Suppressor macrophage treated with lipopolysaccharide for 4 hours (primary cell): Measurements from ENCODE around the gene MRPS5.

ENCODE experiments used
- DNase-seq: peaks from one replicate; pipeline ENCODE4 v3.0.0-alpha.2; 2020

The MRPS5 gene

DNA sequence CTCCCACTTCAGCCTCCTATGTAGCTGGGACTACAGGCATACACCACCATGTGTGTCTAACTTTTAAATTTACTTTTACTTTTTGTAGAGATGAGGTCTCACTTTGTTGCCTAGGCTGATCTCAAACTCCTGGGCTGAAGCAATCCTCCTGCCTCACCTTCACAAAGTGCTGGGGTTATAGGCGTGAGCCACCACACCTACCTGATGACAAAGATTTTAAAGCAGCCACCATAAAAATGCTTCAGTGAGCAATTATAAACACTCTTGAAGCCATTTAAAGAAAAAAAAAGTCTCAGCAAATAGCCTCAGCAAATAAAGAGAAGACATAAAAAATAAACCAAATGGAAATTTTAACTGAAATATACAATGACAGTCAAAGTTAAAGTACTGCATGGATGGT, 35.6 kb downstream of the MRPS5 start:
- no peak for DNase-seq

DNA sequence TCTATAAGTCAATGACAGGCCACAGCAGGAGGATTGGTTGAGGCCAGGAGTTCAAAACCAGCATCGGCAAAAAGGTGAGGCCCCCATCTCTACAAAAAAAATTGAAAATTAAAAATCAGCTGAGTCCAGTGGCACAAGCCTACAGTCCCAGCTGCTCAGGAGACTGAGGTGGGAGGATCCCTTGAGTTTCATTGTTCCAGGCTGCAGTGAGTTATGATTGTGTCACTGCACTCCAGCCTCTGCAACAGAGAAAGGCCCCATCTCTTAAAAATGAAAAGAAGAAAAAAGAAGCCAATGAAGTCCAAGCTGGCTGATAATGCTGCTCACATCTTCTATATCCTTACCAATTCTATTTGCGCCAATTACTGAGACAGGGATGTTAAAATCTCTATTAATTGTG, 39.1 kb downstream of the MRPS5 start:
- no peak for DNase-seq

DNA sequence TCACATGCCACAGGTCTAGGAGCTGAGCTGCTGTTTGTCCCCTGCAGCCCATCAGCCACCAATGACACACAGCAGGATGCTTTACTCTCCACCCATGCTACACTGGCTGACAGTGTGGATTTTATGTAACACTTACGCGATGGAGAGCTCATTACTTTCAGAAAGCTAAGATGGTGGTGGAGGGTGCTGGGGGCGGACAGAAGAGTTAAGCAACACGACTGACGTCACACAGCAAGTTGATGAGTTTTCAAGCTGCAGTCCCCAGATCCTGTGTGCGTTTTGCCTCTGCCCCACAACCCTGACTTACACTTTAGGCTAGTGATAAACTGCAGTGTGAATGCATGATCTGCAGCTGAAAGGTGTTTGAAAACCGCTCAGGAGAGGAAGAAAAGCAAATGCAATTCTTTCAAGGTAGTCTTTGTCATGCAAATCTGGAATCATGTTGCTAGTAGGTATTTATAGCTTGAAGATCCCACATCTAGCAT, 42.4 kb downstream of the MRPS5 start:
- DNase-seq = peak; percentile 6

DNA sequence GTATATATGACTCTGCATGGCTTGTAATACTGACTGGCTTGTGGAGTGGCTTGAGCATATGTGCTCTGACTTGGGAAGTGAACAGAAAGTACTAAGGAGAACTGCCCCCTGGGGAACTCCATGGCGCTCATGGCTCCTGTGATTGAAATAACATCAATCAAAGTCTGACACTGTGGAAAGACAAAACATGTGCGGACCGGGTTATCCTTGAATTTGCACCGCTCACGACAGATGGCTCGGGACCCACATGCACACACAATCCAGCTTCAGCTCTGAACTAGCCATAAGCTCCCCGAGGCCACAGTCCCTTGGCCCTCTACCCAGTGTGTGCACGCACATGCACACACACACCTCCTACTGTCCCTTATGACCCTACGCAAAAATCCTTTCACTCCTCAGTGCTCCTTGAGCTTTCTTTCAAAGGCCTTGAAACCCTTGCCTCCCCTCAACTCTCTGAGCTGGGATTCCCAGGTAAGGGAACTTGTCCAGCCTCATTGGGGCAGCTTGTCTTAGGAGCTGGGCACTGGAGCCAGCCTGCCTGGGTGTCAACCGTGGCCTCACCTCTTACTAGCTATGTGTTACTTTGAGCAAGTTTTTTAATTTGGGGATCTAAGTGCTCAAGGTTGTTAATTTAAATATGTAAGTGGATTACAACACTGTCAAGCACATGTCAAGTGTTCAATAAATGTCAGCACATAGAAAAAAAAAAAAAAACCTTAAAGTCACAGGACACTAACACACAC, 43.6 kb downstream of the MRPS5 start:
- no peak for DNase-seq

DNA sequence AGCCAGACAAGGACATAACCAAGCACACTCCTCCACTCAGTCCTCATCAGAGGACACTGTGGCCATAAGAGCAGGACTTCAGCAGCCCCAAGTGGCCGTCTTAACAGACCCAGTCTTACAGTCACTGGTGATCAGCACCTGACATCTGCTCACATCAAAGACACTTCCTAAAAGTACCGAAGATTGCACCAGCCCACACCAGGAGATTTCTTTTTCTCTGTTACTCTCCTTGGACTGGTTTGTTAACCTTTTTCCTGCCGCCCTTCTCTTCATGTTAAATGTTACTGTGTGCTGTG, 44.1 kb downstream of the MRPS5 start:
- no peak for DNase-seq

DNA sequence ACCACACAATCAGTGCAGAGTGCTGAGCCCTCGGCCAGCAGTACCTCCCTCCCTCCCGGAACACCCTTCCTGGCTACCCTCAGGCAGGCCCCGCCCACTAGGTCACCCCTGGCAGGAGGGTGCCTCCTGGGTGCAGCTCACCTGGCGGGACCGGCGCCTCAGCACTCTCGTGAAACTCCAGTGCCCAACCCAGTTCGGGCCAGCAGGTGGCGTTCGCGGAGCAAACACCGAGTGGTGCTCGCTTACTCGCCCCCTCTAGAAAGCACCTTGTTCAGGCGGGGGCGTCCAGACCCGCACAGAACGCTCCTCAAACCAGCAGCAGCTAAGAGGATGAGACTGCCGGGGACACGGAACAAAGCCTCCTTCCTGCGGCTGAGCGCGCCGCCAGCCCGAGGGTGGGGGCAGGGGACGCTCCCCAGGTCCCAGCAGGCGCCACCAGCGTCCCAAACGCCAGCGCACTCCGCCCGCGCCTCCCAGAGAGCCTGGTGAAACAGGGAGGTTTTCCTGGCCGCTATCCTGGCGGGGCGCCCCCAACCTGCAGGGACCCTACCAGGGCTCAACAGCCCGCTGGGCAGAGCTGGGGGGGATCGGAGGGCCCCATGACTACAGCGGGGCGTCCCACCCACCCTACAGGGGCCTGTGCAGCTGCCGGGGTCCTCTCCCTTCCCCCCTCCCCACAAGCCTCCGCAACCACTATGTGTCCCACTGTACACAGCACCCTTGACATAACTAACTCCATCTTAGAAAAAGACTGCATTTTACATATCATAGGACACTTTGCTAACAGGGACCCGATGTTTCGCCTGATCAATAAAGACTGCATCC, 44.7 kb downstream of the MRPS5 start:
- peak; percentile 56 for DNase-seq

DNA sequence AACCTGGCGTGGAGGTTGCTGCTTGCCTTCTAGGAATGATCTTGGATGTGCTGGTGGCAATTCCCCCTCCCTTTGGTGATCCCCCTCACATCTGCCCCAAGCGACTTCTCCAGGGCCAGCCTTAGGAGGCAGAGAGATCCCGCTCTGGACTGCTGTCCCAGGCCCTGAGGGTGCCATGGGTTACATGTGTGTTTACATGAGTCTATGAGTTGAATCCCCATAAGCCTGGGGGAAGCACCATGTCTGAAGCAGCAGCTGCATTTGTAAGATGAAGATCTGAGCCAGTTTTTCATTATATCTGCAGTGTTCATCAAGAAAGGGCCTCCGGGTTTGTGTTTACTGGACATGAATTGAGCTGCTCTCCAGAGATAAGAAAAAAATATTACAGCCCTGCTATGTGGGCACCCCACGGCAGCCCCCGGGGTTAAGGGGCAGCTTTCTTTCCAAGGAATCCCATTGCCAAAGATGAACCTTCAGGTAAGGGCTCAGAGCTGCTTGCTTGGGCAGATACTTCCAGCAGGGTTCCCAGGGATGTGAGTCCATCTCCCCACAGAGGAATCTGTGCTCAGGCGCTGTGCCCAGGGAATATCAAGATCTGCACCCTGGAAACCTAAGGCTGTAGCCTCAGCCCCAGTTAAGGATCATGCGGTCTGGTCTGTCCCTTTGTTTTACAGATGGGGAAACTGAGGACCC, 46.0 kb downstream of the MRPS5 start:
- DNase-seq = no peak

DNA sequence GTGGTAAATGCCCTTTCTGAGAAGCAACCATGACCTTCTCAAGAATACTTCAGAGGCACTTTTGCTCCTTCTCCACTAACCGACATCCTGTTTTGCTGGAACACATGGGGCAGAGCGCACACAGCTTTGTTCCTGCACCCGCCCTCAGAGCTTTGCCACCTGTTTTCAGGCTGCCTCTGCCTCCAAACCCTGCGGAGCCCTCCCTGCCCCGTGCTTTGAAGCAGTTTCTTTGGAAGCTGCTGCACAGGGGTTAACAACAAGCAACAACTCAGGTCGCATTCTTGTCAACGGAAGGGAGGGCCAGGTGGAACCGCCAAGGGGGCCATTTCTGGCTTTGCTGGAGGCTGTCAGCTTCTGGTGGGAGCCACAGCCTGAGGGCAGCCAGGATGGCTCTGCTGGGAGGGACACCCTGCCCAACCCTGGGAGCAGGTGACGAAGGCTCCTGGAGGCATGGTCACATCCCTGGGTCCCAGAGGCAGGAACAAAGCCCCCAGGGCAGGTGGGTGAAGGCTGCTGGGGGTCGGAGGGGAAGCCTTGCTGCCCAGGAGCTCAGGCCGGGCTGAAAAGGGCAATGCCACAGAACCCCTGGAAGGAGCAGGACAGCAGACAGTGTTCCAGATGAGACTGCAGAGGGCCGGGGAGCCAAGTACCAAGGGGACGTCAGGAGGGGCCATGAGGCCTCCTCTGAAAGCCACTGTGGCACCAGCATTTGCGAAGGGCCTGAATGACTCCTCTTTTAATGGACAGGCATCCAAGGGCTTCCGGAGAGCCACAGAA, 46.8 kb downstream of the MRPS5 start:
- no peak for DNase-seq

DNA sequence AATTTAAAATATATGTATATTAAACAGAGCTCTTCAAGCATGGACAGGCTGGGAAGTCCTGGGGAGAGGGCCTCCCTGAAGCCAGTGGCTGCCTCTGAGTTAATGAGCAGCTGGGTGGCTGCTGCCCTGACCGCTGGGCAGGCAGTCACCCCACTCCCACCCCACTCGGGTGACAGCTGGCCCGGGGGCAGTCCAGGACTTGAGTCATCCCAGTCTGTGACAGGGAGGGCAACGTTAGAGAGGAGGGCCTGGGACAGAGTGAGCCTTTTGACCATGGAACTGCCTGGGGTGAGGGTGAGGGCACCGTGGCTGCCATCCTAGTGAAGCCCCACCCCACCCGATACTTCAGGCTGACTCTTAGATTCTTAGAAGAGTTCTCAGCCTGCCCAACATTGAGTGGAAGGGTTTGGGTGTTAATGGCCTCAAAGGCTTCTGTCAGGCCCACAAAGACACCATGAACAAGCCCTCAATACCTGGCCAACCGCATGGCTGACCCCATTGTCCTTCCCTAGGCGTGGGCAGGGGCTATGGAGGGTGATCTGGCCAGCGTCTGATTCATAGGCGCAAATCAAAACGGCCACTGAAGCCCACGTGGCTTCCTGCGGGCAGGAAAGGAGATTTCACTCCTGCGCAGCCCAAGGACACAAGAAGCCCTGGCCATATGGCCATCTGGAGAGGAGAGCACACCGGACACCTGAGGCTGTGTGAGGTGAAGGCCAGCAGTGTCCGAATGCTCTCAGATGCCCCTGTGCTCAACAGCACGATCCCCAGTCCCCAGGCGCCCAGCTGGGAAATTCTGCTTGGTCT, 47.5 kb downstream of the MRPS5 start:
- DNase-seq = no peak

DNA sequence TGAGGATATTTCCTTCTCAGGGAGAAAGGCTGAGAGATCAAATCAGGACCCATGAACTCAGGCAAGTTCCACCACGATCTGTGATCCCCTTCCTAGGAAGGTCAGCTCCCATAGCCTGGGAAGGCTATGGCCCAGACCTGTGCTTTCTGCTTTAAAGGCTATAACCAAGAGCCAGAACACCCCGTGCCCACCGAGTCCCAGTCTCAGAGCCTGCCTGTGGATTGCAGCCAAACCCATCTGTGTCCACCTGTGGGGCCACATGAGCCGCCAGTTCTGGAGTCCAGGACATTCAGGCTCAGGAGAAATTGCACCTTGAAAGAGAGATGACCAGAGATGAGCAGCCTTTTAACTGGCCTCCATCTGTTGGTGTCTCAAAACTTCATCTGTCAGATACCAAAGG, 49.2 kb downstream of the MRPS5 start:
- DNase-seq = no peak

DNA sequence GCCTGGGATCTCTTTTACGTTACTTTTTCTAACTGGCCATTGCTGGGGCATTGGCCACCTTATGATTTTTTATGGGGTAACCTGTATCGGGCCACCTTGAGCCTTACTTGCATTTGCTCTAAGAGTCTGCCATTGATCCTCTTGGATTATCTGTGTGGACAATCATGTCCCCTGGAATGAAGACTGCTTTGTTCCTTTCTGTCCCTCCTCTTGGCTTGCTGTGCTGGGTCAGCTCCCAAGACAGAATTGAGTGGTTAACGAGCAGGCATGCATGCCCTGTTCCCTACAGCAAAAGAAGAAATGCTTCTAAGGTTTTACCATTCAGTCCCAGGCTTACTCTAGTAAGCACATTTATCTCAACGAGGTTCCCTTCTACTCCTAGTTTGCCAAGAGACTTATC, 49.8 kb downstream of the MRPS5 start:
- DNase-seq = no peak

DNA sequence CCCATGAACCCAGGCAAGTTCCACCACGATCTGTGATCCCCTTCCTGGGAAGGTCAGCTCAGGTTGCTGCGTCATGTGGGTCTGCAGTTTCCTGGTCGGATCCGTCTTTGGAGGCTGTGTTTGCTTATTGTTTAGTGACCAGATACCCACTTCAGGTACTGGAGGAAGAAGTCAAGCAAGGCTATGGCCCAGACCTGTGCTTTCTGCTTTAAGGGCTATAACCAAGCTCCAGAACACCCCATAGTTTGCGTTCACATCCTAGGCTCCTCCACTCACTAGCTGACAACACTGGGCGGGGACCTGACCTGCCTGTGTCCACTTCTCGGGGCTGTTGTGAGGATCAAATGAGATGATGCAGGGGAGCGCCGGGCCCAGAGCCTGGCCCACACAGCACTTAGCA, 52.1 kb downstream of the MRPS5 start:
- no peak for DNase-seq

DNA sequence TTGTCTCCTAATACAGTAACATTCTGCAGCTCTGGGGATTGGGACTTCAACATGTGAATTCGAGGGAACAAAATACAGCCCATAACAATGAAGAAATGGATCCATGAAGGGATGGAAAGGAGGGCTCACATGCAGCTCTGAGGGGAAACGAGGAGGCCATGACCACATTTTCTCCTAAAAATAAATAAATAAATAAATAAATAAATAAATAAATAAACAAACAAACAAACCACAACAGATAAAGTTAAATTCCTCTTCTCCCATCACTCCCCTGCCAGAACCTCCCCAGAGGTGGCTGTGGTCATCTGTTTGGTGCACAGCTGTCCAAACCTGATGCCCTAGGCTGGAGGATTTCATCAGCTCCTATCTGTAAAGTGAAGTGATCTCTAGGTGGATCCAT, 53.4 kb downstream of the MRPS5 start:
- DNase-seq = no peak

DNA sequence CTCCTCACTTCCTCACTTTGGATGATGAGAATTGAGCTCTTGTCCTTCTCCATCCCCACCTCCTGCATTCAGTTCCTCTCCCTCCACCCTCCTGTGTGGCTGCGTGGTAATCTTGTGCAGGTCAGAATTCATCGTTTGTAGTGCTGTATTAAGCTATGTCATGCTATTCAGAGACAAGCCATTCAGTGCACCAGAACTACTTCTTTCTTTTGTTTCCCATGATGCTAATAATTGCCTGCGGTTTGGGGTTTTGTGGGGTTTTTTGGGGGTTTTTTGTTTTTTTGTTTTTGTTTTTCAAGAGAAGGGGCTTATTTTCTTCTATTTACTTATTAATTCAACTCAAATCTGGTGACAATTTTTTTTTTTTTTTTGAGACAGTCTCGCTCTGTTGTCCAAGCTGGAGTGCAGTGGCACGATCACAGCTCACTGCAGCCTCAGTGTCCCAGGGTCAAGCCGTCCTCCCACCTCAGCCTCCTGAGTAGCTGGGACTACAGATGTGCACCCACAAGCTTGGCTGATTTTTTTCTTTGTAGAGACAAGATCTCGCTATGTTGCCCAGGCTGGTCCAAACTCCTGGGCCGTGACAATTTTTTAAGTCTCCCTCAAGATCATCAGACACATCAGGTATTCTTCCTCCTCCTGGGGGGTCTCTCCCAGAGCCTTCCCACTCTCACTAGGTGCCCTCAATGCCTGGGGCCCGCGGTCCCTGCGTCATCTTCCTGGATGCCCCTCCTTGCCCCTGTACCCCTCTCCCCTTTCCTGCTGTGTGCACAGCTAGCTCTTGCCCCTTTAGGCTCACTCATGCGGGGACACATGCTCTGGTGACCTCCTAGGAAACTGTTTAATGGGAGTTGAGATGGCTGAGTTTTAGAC, 58.3 kb downstream of the MRPS5 start:
- no peak for DNase-seq

DNA sequence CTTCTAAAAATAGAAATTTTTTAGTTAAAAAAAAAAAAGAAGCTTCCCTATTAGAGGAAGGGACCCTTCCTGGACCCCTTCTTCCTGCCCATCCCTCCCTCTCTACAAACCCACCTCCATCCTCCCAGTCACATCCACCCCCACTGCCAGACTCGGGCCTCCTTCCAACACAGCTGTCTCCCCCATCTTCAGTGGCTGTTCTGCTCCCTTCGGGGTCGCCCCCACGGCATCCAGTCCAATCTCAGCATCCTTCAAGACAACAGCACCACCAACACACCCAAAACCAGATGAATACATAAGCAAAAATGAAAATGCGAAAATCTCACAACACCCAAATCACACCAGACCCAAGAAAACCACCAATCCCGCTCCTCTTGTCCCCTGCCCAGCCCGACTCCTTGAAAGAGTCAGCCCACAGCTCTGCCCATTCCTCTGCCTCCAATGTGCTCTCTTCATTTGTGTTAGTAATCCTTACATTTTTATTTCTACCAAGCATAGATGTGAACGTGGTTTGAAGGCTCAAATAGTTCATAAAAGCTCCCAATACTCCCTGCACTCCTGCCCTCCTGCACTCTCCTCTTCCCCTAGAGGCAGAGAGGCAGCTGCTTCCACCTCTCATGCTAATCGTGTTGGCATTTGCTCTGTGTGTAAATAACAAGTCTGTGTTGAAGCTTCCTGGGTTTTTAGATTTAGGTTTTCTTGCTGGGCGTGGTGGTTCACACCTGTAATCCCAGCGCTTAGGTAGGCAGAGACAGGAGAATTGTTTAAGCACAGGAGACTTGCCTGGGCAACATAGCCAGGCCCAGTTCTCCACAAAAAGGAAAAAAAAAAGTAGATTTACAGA, 59.1 kb downstream of the MRPS5 start:
- DNase-seq = no peak

DNA sequence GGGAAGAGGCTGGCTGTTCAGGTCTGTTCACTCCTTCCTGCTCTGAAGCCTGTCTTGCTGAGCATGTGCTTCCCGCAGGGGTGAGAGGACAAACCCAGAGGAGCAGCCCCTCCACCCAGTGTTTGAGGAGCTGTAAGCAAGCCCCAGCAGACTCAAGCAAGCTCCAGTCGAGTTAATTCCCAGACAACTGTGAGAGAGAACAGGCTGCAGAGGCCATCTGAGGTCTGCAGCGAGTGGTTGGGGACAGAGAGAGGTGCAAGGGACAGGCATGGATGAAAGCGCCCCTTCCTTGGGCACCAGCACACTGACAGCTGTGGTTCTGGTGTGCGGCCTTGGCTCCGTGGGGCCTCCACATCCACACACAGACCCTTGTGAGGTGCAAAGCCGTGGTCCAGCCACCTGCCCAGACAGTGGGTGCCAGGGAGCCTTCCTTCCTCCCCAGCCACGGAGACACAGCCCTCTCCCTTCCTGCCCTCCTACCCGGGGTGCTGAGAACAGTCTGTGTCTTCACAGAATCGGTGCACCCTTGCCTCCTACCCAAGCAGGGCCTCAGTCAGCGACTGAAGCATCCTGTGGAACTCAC, 59.9 kb downstream of the MRPS5 start:
- DNase-seq = no peak

DNA sequence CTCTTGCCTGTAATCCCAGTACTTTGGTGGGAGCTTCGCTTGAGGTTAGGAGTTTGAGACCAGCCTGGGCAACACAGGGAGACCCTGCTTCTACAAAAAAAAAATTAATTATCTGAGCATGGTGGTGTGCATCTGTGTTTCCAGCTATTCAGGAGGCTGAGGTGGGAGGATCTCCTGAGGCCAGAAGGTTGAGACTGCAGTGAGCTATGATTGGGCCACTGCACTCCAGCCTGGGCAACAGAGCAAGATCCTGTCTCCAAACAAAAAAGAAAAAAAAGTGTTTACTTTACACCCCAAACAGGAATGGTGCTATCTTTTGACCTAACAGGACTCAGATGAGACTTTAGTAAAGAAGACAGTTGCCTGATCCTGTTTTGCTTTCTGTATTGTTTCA, 60.5 kb downstream of the MRPS5 start:
- DNase-seq = no peak

DNA sequence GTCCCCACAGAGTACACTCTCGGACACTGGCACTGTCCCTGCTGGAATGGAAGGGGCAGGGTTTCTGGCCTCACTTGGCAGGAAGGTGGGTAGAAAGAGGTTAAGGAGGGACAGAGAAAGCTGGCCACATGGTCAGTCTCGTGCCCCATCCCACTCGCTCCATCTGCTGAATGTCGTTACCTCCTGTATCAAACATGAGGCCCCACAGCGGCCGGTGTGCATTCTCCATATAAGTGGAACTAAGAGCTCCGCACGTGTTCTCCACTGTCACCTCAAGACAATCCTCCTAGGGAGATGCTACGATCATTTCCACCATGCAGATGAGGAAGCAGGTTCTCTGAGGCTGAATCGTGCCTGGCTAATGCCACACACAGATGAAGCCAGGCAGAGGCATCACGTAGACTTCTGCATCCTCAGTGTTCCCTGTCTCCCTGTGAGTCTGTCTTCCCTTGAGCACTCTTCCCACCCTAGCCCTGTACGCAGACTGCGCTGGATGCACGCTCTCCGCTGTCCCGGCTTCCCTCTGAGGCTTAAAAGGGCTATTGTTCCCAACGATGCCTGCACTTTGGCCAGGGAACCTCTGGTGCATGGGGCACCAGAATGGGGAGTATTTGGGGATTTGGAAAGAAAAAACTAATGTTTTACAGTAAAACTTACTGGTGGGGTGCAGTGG, 61.0 kb downstream of the MRPS5 start:
- DNase-seq = no peak

DNA sequence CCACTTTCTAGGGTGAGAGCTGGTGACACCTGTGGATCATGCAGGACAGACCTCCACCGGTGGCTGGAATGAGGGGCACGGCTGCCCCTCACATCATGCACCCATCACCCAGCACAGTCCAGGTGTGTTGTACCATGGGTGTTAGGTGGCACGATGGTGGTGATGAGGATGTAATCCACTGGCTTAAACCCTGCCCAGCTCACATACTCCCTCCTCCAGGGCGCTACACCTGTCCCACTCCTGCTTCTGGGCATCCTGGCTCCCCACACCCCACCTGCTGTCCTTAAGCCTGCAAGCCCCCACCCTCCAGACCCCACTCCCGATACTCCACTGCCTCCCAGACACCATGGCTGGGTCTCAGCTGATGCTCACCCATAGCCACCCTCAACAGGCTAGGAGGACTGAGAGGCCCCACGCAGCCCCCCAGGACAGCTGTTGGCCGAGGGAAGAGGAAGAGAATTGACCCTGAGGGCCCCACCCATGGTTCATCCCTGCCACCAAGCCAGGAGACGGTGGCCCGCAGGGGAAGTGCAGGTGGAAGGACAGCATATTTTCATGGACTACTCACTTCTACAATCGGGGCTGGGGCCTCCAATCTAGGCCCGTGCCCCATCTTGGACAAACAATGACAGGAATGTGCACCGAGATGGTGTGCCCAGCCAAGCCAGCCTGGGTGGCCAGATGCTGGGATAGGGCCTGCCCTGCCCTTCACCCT, 61.8 kb downstream of the MRPS5 start:
- no peak for DNase-seq
